H9 (cell line): ENCODE results near the gene ECSIT. TPM values are rescaled to one million over a fixed set of nuclear protein-coding genes. Genes with fewer than 3 reads are reported as not detected.
"Not testable (repeated sequence)": the region's sequence is repeated elsewhere in the genome, so short reads cannot be mapped to it uniquely, and the experiment has no call there.

ENCODE experiments used
- DNase-seq: peaks from one replicate; pipeline ENCODE4 v3.0.0-alpha.2; 2017
- H2AFZ ChIP-seq: one replicate; pipeline ENCODE4 v1.6.1; 2013; ENCODE audit warnings: mild to moderate bottlenecking, low read length, control low read depth, moderate library complexity
- H2AK5ac ChIP-seq: 2 replicates; pipeline ENCODE4 v1.6.1; 2013; ENCODE audit warnings: low read length, control low read depth, mixed read lengths; ENCODE audit not compliant: insufficient read length
- H2BK120ac ChIP-seq: one replicate; pipeline ENCODE4 v1.6.1; 2013; ENCODE audit warnings: low read depth, mild to moderate bottlenecking, low read length, control low read depth, inconsistent platforms; ENCODE audit not compliant: poor library complexity, severe bottlenecking
- H2BK12ac ChIP-seq: 2 replicates; pipeline ENCODE4 v1.6.1; 2013; ENCODE audit warnings: low read length, control low read depth, mixed read lengths, low read depth; ENCODE audit not compliant: insufficient read length
- H2BK15ac ChIP-seq: 2 replicates; pipeline ENCODE4 v1.6.1; 2013; ENCODE audit warnings: low read depth, low read length, control low read depth
- H2BK20ac ChIP-seq: one replicate; pipeline ENCODE4 v1.6.1; 2013; ENCODE audit warnings: low read depth, mild to moderate bottlenecking, low read length, control low read depth, inconsistent platforms; ENCODE audit not compliant: poor library complexity, severe bottlenecking
- H2BK5ac ChIP-seq: 2 replicates; pipeline ENCODE4 v1.6.1; 2013; ENCODE audit warnings: low read length, control low read depth, mixed read lengths; ENCODE audit not compliant: insufficient read length
- H3K14ac ChIP-seq: 2 replicates; pipeline ENCODE4 v1.6.1; 2013; ENCODE audit warnings: low read length, control low read depth; ENCODE audit not compliant: insufficient read depth
- H3K18ac ChIP-seq: 2 replicates; pipeline ENCODE4 v1.6.1; 2013; ENCODE audit warnings: low read depth, mild to moderate bottlenecking, mixed read lengths, low read length, control low read depth; ENCODE audit not compliant: insufficient read length
- H3K23ac ChIP-seq: 2 replicates; pipeline ENCODE4 v1.6.1; 2013; ENCODE audit warnings: low read length, control low read depth, mixed read lengths, low read depth; ENCODE audit not compliant: insufficient read length
- H3K23me2 ChIP-seq: 2 replicates; pipeline ENCODE4 v1.6.1; 2013; ENCODE audit warnings: low read depth, mild to moderate bottlenecking, mixed read lengths, low read length, control low read depth; ENCODE audit not compliant: insufficient read length, poor library complexity, severe bottlenecking
- H3K27ac ChIP-seq: 2 replicates; pipeline ENCODE4 v1.5.1; 2013; ENCODE audit warnings: low read length, control low read depth, mixed read lengths, low read depth; ENCODE audit not compliant: insufficient read length
- H3K27me3 ChIP-seq: 2 replicates; pipeline ENCODE4 v1.6.1; 2013; ENCODE audit warnings: low read length, control low read depth, inconsistent platforms; ENCODE audit not compliant: insufficient read depth
- H3K4ac ChIP-seq: 2 replicates; pipeline ENCODE4 v1.6.1; 2013; ENCODE audit warnings: low read depth, mild to moderate bottlenecking, control low read depth, inconsistent platforms, low read length, moderate library complexity
- H3K4me1 ChIP-seq: 2 replicates; pipeline ENCODE4 v1.6.1; 2013; ENCODE audit warnings: low read length, control low read depth, inconsistent platforms; ENCODE audit not compliant: insufficient read depth
- H3K4me2 ChIP-seq: 2 replicates; pipeline ENCODE4 v1.6.1; 2013; ENCODE audit warnings: low read length, control low read depth, mixed read lengths; ENCODE audit not compliant: insufficient read length, insufficient read depth
- H3K56ac ChIP-seq: 2 replicates; pipeline ENCODE4 v1.6.1; 2013; ENCODE audit warnings: low read depth, mild to moderate bottlenecking, mixed read lengths, low read length, control low read depth; ENCODE audit not compliant: insufficient read length
- H3K79me1 ChIP-seq: 2 replicates; pipeline ENCODE4 v1.6.1; 2013; ENCODE audit warnings: low read depth, mild to moderate bottlenecking, moderate library complexity, low read length, control low read depth, inconsistent platforms; ENCODE audit not compliant: insufficient read depth, poor library complexity, severe bottlenecking
- H3K79me2 ChIP-seq: 2 replicates; pipeline ENCODE4 v1.6.1; 2013; ENCODE audit warnings: low read length, control low read depth, inconsistent platforms; ENCODE audit not compliant: insufficient read depth
- H3K9ac ChIP-seq: 2 replicates; pipeline ENCODE4 v1.6.1; 2013; ENCODE audit warnings: low read length, control low read depth, mixed read lengths; ENCODE audit not compliant: insufficient read length; ENCODE audit errors: extremely low read depth
- H3K9me3 ChIP-seq: one replicate; pipeline ENCODE4 v1.6.1; 2013; ENCODE audit warnings: low read depth, low read length, inconsistent platforms; ENCODE audit not compliant: control insufficient read depth
- H3T11ph ChIP-seq: one replicate; pipeline ENCODE4 v1.6.1; 2013; ENCODE audit warnings: mild to moderate bottlenecking, low read length, control low read depth, inconsistent platforms
- H4K20me1 ChIP-seq: one replicate; pipeline ENCODE4 v1.6.1; 2013; ENCODE audit not compliant: control insufficient read depth, insufficient read length, insufficient read depth
- H4K5ac ChIP-seq: 2 replicates; pipeline ENCODE4 v1.6.1; 2013; ENCODE audit warnings: low read depth, mild to moderate bottlenecking, mixed read lengths, low read length, control low read depth; ENCODE audit not compliant: insufficient read length
- H4K8ac ChIP-seq: replicated peaks from 2 replicates; pipeline ENCODE4 v1.6.1; 2013; ENCODE audit warnings: low read length, control low read depth, mixed read lengths, low read depth; ENCODE audit not compliant: insufficient read length
- H4K91ac ChIP-seq: 2 replicates; pipeline ENCODE4 v1.6.1; 2013; ENCODE audit warnings: low read depth, mild to moderate bottlenecking, moderate library complexity, mixed read lengths, low read length, control low read depth; ENCODE audit not compliant: insufficient read length
- H3K27ac Mint-ChIP-seq, 3 experiments: 2 replicates in 2 of 3; 3 replicates in 1 of 3; pipeline ENCODE4 v1.8.0; 2020 to 2021; ENCODE audit warnings: mixed read lengths in 3 of 3, mild to moderate bottlenecking in 1 of 3, moderate library complexity in 1 of 3
- H3K27me3 Mint-ChIP-seq: 2 replicates; pipeline ENCODE4 v1.8.0; 2021; ENCODE audit warnings: low read depth, mild to moderate bottlenecking, moderate library complexity, mixed read lengths
- H3K36me3 Mint-ChIP-seq, 3 experiments: 2 replicates in 2 of 3; 3 replicates in 1 of 3; pipeline ENCODE4 v1.8.0; 2020 to 2021; ENCODE audit warnings: low read depth in 3 of 3, mixed read lengths in 3 of 3; ENCODE audit not compliant: insufficient read depth in 1 of 3
- H3K4me1 Mint-ChIP-seq, 2 experiments: 2 replicates each; pipeline ENCODE4 v1.8.0; 2020; ENCODE audit warnings: mixed read lengths in 2 of 2
- H3K4me3 Mint-ChIP-seq, 2 experiments: 2 replicates in 1 of 2; 3 replicates in 1 of 2; pipeline ENCODE4 v1.8.0; 2020 to 2021; ENCODE audit warnings: mild to moderate bottlenecking in 2 of 2, mixed read lengths in 2 of 2, moderate library complexity in 1 of 2
- H3K9me3 Mint-ChIP-seq, 2 experiments: 2 replicates in 1 of 2; 3 replicates in 1 of 2; pipeline ENCODE4 v1.8.0; 2020; ENCODE audit warnings: mild to moderate bottlenecking in 2 of 2, mixed read lengths in 2 of 2, moderate library complexity in 1 of 2
- CTCF ChIP-seq: fragments of 200-600 bp; sonication (generic); conservative IDR thresholded peaks from 3 replicates; pipeline ENCODE4 v1.8.0; 2021; ENCODE audit warnings: antibody characterized with exemption, mild to moderate bottlenecking
- WGBS: extraction: QIAGEN DNeasy Blood & Tissue Kit; methylation state at CpG from one replicate; pipeline ENCODE4 v1.1.7; 2013; ENCODE audit warnings: missing lambda C conversion rate, low lambda C conversion rate, mixed read lengths; ENCODE audit not compliant: insufficient read length; ENCODE audit errors: extremely low coverage; 5-methylcytosine and 5-hydroxymethylcytosine counted together
- total RNA-seq: library from RNA; stranded (reverse); gene quantifications from 2 replicates; pipeline ENCODE4 v1.2.1, GENCODE V29; 2021

ECSIT gene
- total RNA-seq, 1 experiment from 2014 or later, result 42.4 TPM

DNA sequence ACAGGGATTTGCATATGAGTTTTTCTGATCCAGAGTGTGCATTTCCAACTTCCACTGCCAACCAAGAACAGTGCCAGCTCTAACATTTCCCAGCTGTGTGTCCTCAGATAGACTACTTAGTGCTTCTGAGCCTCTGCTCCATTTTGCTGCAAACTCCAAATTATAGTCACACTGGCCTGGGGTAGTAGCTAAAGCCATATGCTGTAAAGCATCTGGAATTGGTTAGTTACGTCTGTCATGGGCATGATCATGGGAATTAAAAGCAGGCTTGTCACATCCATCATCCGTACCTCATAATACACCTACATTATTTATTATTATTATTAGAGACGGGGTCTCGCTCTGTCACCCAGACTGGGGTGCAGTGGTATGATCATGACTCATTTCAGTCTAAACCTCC, 55.2 kb downstream of the ECSIT start:
- no peaks in the 10 kb centered on the region for H3K9me3 Mint-ChIP-seq
- H2BK20ac ChIP-seq, result no peak overlapping the region

GRCh38 chr19:11468266-11468845, 60.6 kb downstream of the ECSIT start:
- not testable (repeated sequence) for H3K4me1 ChIP-seq, H3K9me3 Mint-ChIP-seq, H3K9me3 ChIP-seq, DNase-seq, H3K36me3 Mint-ChIP-seq, H4K20me1 ChIP-seq, H3K27ac Mint-ChIP-seq, H3K56ac ChIP-seq, H2BK12ac ChIP-seq, H2AK5ac ChIP-seq, H3K27ac ChIP-seq, H3K4me3 Mint-ChIP-seq, H2BK120ac ChIP-seq, H3K4me2 ChIP-seq, H4K5ac ChIP-seq, H3K9ac ChIP-seq, H2BK15ac ChIP-seq, H3K4ac ChIP-seq, H3K79me1 ChIP-seq, H2AFZ ChIP-seq, H2BK5ac ChIP-seq, H4K8ac ChIP-seq, H3K14ac ChIP-seq, H4K91ac ChIP-seq, H2BK20ac ChIP-seq, H3K18ac ChIP-seq, H3K27me3 ChIP-seq, H3K79me2 ChIP-seq, H3K23ac ChIP-seq, H3K23me2 ChIP-seq, H3T11ph ChIP-seq
- no CpG with 5 or more reads among the region's 8 CpGs for WGBS
- peaks cover 7 to 11% of the 10 kb centered on the region in 2 experiments for H3K4me1 Mint-ChIP-seq
- H3K27me3 Mint-ChIP-seq, result peaks cover 12% of the 10 kb centered on the region

More for the DNA sequence above, 55.2 kb downstream of the ECSIT start:
- Histone ChIP-seq H3K56ac (no peak overlapping the region), H4K91ac (no peak overlapping the region), H3K4me1 (no peaks in the 10 kb centered on the region), H3K18ac (no peak overlapping the region), H3K4me2 (no peak overlapping the region), H3K27me3 (no peaks in the 10 kb centered on the region; the same call in 1 of the 2 replicates), H2BK120ac (no peak overlapping the region), H3K23ac (no peak overlapping the region), H3T11ph (no peak overlapping the region), H4K8ac (no peak overlapping the region), H4K20me1 (no peaks in the 10 kb centered on the region), H3K9ac (no peak overlapping the region), H2AK5ac (no peak overlapping the region), H3K9me3 (no peaks in the 10 kb centered on the region), H2BK5ac (no peak overlapping the region), H3K79me2 (no peaks in the 10 kb centered on the region), H2AFZ (no peak overlapping the region), H3K79me1 (no peaks in the 10 kb centered on the region), H2BK12ac (no peak overlapping the region), H2BK15ac (no peak overlapping the region), H3K4ac (no peak overlapping the region), H3K14ac (no peak overlapping the region), H3K23me2 (no peaks in the 10 kb centered on the region), H3K27ac (no peak overlapping the region), H4K5ac (no peak overlapping the region)
- H3K4me3 Mint-ChIP-seq, result no peak overlapping the region
- H3K4me1 Mint-ChIP-seq, result peaks cover 0 to 4% of the 10 kb centered on the region in 2 experiments; a peak in 1 of 4 replicates
- no peak for TF ChIP-seq CTCF
- no peak for DNase-seq
- peaks cover 29% of the 10 kb centered on the region for H3K27me3 Mint-ChIP-seq
- WGBS, result no CpG with 5 or more reads among the region's 4 CpGs
- H3K36me3 Mint-ChIP-seq, result no peaks in the 10 kb centered on the region
- no peak overlapping the region for H3K27ac Mint-ChIP-seq
